HG03460 (cell line): ENCODE results near the gene ALKBH5.

Experiments used
- ATAC-seq: cut with Tn5 transposase; IDR thresholded peaks from one replicate; pipeline ENCODE4 v1.9.1; 2021; ENCODE audit not compliant: unreplicated experiment

ALKBH5 gene

GRCh38 chr17:18257982-18258355, 74.3 kb downstream of the ALKBH5 start:
- no peak for ATAC-seq

- ATAC-seq, result peak; percentile 31
Measured at GRCh38 chr17:18258356-18259038, 74.9 kb downstream of the ALKBH5 start, which contains the start of gene FLII. TSS of gene FLII (minus strand) at chr17:18258738. CDS start at chr17:18258690, 48 bp downstream.
